Mesenchymal stem cell (in vitro differentiated cells and primary cell): ENCODE results near the gene PRDX5.

Source experiments
- DNase-seq: peaks from one replicate; pipeline ENCODE4 v3.0.0-alpha.2; 2013
- H2AFZ ChIP-seq: one replicate; pipeline ENCODE4 v1.6.1; 2013; ENCODE audit warnings: low read depth, mild to moderate bottlenecking, control low read depth, inconsistent platforms, low read length, moderate library complexity
- H2AK5ac ChIP-seq: 2 replicates; pipeline ENCODE4 v1.6.1; 2013; ENCODE audit warnings: low read length, moderate library complexity, mild to moderate bottlenecking, inconsistent platforms; ENCODE audit not compliant: severe bottlenecking
- H2BK120ac ChIP-seq: one replicate; pipeline ENCODE4 v1.6.1; 2013; ENCODE audit warnings: low read depth, mild to moderate bottlenecking, inconsistent platforms, low read length, moderate library complexity
- H2BK12ac ChIP-seq, 2 experiments: one replicate each; pipeline ENCODE4 v1.6.1; 2013; ENCODE audit warnings: inconsistent platforms in 2 of 2, low read length in 2 of 2, mild to moderate bottlenecking in 2 of 2, moderate library complexity in 2 of 2, control low read depth in 1 of 2
- H2BK15ac ChIP-seq: one replicate; pipeline ENCODE4 v1.6.1; 2013; ENCODE audit warnings: mild to moderate bottlenecking, low read depth, inconsistent platforms; ENCODE audit not compliant: poor library complexity, severe bottlenecking
- H2BK5ac ChIP-seq: 2 replicates; pipeline ENCODE4 v1.6.1; 2013; ENCODE audit warnings: low read depth, mild to moderate bottlenecking, low read length, control low read depth, inconsistent platforms; ENCODE audit not compliant: poor library complexity, severe bottlenecking
- H3K14ac ChIP-seq, 2 experiments: one replicate each; pipeline ENCODE4 v1.6.1; 2013; ENCODE audit warnings: inconsistent platforms in 2 of 2, low read length in 2 of 2, control low read depth in 1 of 2, mild to moderate bottlenecking in 1 of 2, moderate library complexity in 1 of 2
- H3K18ac ChIP-seq, 2 experiments: one replicate each; pipeline ENCODE4 v1.6.1; 2013; ENCODE audit warnings: inconsistent platforms in 2 of 2, low read length in 2 of 2, control low read depth in 1 of 2, low read depth in 1 of 2, mild to moderate bottlenecking in 1 of 2
- H3K23ac ChIP-seq, 2 experiments: one replicate each; pipeline ENCODE4 v1.6.1; 2013; ENCODE audit warnings: inconsistent platforms in 2 of 2, low read length in 2 of 2, mild to moderate bottlenecking in 2 of 2, moderate library complexity in 2 of 2, control low read depth in 1 of 2
- H3K27ac ChIP-seq: 2 replicates; pipeline ENCODE4 v1.5.1; 2013; ENCODE audit warnings: mild to moderate bottlenecking, moderate library complexity, low read length, control low read depth, inconsistent platforms; ENCODE audit not compliant: poor library complexity, severe bottlenecking
- H3K27me3 ChIP-seq, 2 experiments: 2 replicates each; pipeline versions ENCODE4 v1.6.1 to v1.7.0; 2013; ENCODE audit warnings: low read length in 2 of 2, mild to moderate bottlenecking in 2 of 2, moderate library complexity in 2 of 2, control low read depth in 1 of 2, inconsistent platforms in 1 of 2; ENCODE audit not compliant: control insufficient read depth in 1 of 2, insufficient read depth in 1 of 2
- H3K36me3 ChIP-seq, 2 experiments: 2 replicates each; pipeline versions ENCODE4 v1.6.1 to v1.7.0; 2013; ENCODE audit warnings: low read length in 2 of 2, control low read depth in 1 of 2, inconsistent platforms in 1 of 2, low read depth in 1 of 2, mild to moderate bottlenecking in 1 of 2; ENCODE audit not compliant: insufficient read depth in 2 of 2, control insufficient read depth in 1 of 2
- H3K4ac ChIP-seq, 2 experiments: one replicate each; pipeline ENCODE4 v1.6.1; 2013; ENCODE audit warnings: inconsistent platforms in 2 of 2, low read length in 2 of 2, mild to moderate bottlenecking in 2 of 2, moderate library complexity in 2 of 2, control low read depth in 1 of 2, low read depth in 1 of 2
- H3K4me1 ChIP-seq: 2 replicates; pipeline ENCODE4 v1.6.1; 2013; ENCODE audit warnings: low read depth, low read length, control low read depth; ENCODE audit not compliant: control insufficient read depth, insufficient read depth
- H3K4me2 ChIP-seq: 2 replicates; pipeline ENCODE4 v1.6.1; 2013; ENCODE audit warnings: low read length, mild to moderate bottlenecking, inconsistent platforms; ENCODE audit not compliant: poor library complexity, severe bottlenecking
- H3K4me3 ChIP-seq, 2 experiments: 2 replicates each; pipeline versions ENCODE4 v1.5.1 to v1.7.0; 2013; ENCODE audit warnings: low read length in 2 of 2, mild to moderate bottlenecking in 2 of 2, control low read depth in 1 of 2, low read depth in 1 of 2; ENCODE audit not compliant: insufficient read depth in 1 of 2
- H3K79me1 ChIP-seq: replicated peaks from 2 replicates; pipeline ENCODE4 v1.6.1; 2013; ENCODE audit warnings: mild to moderate bottlenecking, control low read depth, low read length, inconsistent platforms; ENCODE audit not compliant: poor library complexity, severe bottlenecking
- H3K9ac ChIP-seq: 2 replicates; pipeline ENCODE4 v1.7.0; 2013; ENCODE audit warnings: mild to moderate bottlenecking, low read length, moderate library complexity
- H3K9me3 ChIP-seq: 2 replicates; pipeline ENCODE4 v1.7.0; 2013; ENCODE audit warnings: mild to moderate bottlenecking, low read length; ENCODE audit not compliant: control insufficient read depth
- H4K8ac ChIP-seq: one replicate; pipeline ENCODE4 v1.6.1; 2013; ENCODE audit warnings: inconsistent platforms, mild to moderate bottlenecking, low read length, moderate library complexity
- H4K91ac ChIP-seq: one replicate; pipeline ENCODE4 v1.6.1; 2013; ENCODE audit warnings: mild to moderate bottlenecking, low read length, inconsistent platforms
- WGBS: methylation state at CpG from one replicate; pipeline ENCODE4 v1.1.7; 2013; ENCODE audit warnings: mixed read lengths; 5-methylcytosine and 5-hydroxymethylcytosine counted together

PRDX5 gene

DNA sequence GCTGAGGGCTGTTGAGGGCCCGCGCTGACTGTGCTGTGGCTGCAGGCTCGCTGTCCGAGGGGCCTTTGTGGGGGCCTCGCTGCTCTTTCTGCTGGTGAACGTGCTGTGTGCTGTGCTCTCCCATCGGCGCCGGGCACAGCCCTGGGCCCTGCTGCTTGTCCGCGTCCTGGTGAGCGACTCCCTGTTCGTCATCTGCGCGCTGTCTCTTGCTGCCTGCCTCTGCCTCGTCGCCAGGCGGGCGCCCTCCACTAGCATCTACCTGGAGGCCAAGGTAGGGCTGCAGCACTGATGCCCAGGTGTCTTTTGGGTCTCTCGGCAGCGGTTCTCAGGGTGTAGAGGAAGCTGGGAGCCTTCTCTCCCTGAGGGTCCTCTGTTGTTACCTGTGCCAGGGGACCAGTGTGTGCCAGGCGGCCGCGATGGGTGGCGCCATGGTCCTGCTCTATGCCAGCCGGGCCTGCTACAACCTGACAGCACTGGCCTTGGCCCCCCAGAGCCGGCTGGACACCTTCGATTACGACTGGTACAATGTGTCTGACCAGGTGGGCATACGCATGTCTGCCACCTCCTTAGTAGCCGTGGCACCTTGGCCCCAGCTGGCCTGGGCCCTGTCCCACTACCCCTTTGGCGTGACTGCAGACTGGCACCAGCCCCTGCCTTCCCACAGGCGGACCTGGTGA is 30.1 kb upstream of the PRDX5 start:
- Histone ChIP-seq H2BK120ac (no peak overlapping the region), H3K36me3 (peaks cover 6 to 32% of the 10 kb centered on the region in 2 experiments), H2BK5ac (no peak overlapping the region), H2BK15ac (no peak overlapping the region), H3K9ac (no peak overlapping the region), H3K79me1 (peaks cover 34% of the 10 kb centered on the region), H2AFZ (no peak overlapping the region), H3K23ac (no peak overlapping the region), H3K4me1 (peaks cover 41% of the 10 kb centered on the region), H4K8ac (no peak overlapping the region), H3K27me3 (peaks cover 19 to 25% of the 10 kb centered on the region in 2 experiments), H3K9me3 (no peaks in the 10 kb centered on the region), H3K18ac (no peak overlapping the region), H3K27ac (no peak overlapping the region), H3K4me3 (no peak overlapping the region), H3K4ac (no peak overlapping the region), H2BK12ac (no peak overlapping the region), H3K4me2 (no peak overlapping the region), H3K14ac (no peak overlapping the region), H2AK5ac (no peak overlapping the region), H4K91ac (no peak overlapping the region)
- 96% methylated on average over 33 of the region's 33 CpGs for WGBS
- no peak for DNase-seq

DNA sequence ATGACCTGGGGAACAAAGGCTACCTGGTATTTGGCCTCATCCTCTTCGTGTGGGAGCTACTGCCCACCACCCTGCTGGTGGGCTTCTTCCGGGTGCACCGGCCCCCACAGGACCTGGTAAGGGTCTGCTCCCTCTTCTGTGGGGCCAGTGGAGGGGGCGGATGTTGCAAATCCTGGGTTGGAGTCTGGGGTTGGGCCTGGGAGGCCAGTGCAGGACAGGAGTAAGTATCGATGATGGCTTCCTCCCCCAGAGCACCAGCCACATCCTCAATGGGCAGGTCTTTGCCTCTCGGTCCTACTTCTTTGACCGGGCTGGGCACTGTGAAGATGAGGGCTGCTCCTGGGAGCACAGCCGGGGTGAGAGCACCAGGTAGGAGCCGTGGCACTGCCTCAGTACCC is 29.6 kb upstream of the PRDX5 start:
- Histone ChIP-seq H2BK12ac (no peak overlapping the region), H3K4me3 (no peak overlapping the region), H3K14ac (no peak overlapping the region), H2BK15ac (no peak overlapping the region), H3K4ac (no peak overlapping the region), H4K91ac (no peak overlapping the region), H3K36me3 (peaks cover under 1 to 29% of the 10 kb centered on the region in 2 experiments), H4K8ac (no peak overlapping the region), H3K79me1 (peaks cover 29% of the 10 kb centered on the region), H3K9ac (no peak overlapping the region), H3K27me3 (peaks cover 25 to 30% of the 10 kb centered on the region in 2 experiments), H3K9me3 (no peaks in the 10 kb centered on the region), H2AK5ac (no peak overlapping the region), H3K18ac (no peak overlapping the region), H3K4me2 (no peak overlapping the region), H2AFZ (no peak overlapping the region), H3K23ac (no peak overlapping the region), H2BK120ac (no peak overlapping the region), H3K4me1 (peaks cover 38% of the 10 kb centered on the region), H3K27ac (no peak overlapping the region), H2BK5ac (no peak overlapping the region)
- WGBS = 85% methylated on average over 8 of the region's 9 CpGs
- DNase-seq = no peak

DNA sequence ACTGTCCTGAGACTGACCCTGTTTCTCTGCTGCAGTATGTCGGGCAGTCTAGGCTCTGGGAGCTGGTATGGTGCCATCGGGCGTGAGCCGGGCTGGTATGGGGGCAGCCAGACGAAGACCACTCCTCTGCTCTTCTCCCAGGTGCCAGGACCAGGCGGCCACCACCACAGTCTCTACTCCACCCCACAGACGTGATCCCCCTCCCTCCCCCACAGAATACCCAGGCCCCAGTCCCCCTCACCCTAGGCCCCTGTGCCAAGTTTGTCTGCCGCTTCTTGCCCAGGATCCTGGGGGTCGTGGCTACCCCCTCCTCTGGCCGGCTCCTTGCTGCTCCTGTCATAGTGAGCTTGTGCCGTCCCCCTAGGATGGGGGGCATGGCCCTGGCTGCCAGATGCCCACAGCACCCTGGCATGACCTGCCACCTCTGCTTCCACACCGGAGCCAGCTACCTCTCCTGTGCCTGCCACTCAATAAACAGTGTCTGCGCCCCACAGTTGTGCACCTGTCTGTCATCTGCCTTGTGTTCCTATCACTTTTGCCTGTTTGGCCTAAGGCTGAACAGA is 28.8 kb upstream of the PRDX5 start:
- Histone ChIP-seq H3K23ac (no peak overlapping the region), H2BK12ac (no peak overlapping the region), H3K36me3 (peaks cover 0 to 28% of the 10 kb centered on the region in 2 experiments), H4K91ac (no peak overlapping the region), H2AK5ac (no peak overlapping the region), H2BK5ac (no peak overlapping the region), H4K8ac (no peak overlapping the region), H3K18ac (no peak overlapping the region), H3K4me3 (no peak overlapping the region), H2BK15ac (no peak overlapping the region), H2AFZ (no peak overlapping the region), H2BK120ac (no peak overlapping the region), H3K4me2 (no peak overlapping the region), H3K79me1 (peaks cover 24% of the 10 kb centered on the region), H3K9me3 (no peaks in the 10 kb centered on the region), H3K14ac (no peak overlapping the region), H3K9ac (no peak overlapping the region), H3K27ac (no peak overlapping the region), H3K4me1 (peaks cover 34% of the 10 kb centered on the region), H3K27me3 (peaks cover 32 to 37% of the 10 kb centered on the region in 2 experiments), H3K4ac (no peak overlapping the region)
- no peak for DNase-seq
- WGBS = 89% methylated on average over 11 of the region's 13 CpGs

DNA sequence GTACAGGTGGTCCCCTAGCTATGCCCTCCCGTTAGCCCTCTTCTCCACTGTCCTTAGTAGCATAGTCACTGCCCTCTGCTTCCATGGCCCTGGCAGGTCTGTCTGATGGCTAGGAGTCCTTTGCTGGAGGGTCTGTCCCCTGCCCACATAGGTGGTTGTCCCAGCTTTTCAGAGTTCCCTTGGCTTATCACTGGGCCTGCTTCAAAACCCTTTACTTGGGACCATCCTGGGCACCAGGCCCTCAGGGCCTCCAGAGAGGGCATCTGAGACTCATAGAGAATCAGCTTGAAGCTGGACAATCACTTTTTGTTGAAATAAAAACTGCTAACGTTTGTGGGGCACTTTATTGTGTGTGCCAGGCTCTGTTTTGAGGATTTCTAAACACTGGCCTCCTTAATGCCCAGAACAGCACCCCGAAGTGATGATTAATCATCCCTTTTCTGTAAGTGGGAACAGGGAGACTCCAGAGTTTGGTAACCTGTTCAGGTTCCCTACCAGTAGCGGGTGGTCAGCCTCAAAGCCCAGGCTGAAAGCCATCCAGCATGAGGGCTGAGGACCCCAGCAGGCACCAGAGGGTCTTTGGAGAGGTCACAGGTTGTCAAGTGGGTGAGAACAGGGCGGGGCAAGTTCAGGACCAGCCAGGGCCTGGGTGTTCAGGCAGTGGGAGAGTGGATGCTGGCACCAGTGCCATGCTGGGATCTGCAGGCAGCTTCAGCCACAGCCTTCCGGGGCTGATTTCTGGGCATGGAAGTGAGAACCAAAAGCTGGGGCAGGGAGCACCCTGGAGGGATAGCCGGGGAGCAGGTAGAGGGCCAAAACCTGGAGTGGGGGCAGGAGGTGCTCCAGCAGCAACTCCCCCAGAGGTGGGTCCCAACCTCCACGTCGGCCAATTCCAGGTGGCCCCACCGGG is 27.3 kb upstream of the PRDX5 start:
- peaks cover 24% of the 10 kb centered on the region for H3K79me1 ChIP-seq
- H3K27me3 ChIP-seq = peaks cover 45 to 49% of the 10 kb centered on the region in 2 experiments
- no peak overlapping the region for H2BK5ac ChIP-seq
- DNase-seq = no peak
- no peak overlapping the region for H3K14ac ChIP-seq
- H4K91ac ChIP-seq = no peak overlapping the region
- no peak overlapping the region for H2BK12ac ChIP-seq
- WGBS = 46% methylated on average over 10 of the region's 10 CpGs
- no peak overlapping the region for H2BK15ac ChIP-seq
- no peaks in the 10 kb centered on the region for H3K9me3 ChIP-seq
- H3K9ac ChIP-seq = no peak overlapping the region
- H3K18ac ChIP-seq = no peak overlapping the region
- H3K4me2 ChIP-seq = no peak overlapping the region
- no peak overlapping the region for H3K23ac ChIP-seq
- peaks cover 34% of the 10 kb centered on the region for H3K4me1 ChIP-seq
- H3K27ac ChIP-seq = no peak overlapping the region
- H2BK120ac ChIP-seq = no peak overlapping the region
- no peak overlapping the region for H2AK5ac ChIP-seq
- no peak overlapping the region for H2AFZ ChIP-seq
- H3K36me3 ChIP-seq = peaks cover 0 to 28% of the 10 kb centered on the region in 2 experiments
- no peak overlapping the region for H4K8ac ChIP-seq
- no peak overlapping the region for H3K4ac ChIP-seq
- no peak overlapping the region for H3K4me3 ChIP-seq
